Epithelial cell of esophagus (primary cell): ENCODE results near the gene TMEM191C.
"Not testable (repeated sequence)": the region's sequence is repeated elsewhere in the genome, so short reads cannot be mapped to it uniquely, and the experiment has no call there.

ENCODE experiments used
- DNase-seq: peaks from one replicate; pipeline ENCODE4 v3.0.0; 2010; ENCODE audit warnings: low read depth
- H3K4me3 ChIP-seq: 2 replicates; pipeline ENCODE4 v1.5.1; 2011; ENCODE audit warnings: mild to moderate bottlenecking, low read length, control low read depth

Gene TMEM191C

DNA sequence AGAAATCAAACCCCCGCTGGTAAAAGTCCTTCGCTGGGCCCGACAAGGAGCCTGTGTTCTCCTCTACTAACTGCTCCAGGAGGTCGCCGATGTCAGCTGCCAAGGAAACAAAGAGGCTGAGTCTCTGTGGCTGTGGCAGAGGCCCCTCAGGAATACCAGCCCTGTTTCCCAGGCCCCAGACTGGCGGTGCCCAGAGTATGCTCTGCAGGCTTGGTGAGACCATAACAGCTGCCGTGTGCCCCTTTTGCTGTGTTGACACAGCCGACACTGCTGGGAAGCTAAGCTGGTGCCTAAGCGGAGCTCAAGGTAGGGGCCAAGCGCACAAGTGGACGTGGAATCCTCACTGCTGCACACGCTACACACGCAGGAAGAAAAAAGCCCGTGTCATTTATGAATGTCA is 16.9 kb downstream of the TMEM191C start:
- H3K4me3 ChIP-seq, DNase-seq: not testable (repeated sequence)

DNA sequence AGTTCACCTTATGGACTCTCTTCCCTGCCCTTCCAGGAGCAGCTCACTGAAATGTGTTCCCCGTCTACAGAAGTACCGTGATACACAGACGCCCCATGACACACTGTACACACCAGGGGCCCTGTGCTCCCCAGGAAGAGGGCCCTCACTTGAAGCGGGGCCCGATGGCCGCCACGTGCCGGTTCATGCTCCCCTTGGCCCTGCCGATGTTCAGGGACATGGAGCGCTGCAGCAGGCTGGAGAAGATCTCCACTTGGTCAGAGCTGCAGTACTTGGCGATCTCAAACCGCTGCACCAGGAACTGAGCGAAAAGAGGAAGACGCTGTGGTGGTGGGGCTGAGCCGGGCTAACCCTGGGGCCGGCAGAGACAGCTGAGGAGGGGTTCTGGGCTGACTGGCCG is 20.5 kb downstream of the TMEM191C start:
- DNase-seq = not testable (repeated sequence)

DNA sequence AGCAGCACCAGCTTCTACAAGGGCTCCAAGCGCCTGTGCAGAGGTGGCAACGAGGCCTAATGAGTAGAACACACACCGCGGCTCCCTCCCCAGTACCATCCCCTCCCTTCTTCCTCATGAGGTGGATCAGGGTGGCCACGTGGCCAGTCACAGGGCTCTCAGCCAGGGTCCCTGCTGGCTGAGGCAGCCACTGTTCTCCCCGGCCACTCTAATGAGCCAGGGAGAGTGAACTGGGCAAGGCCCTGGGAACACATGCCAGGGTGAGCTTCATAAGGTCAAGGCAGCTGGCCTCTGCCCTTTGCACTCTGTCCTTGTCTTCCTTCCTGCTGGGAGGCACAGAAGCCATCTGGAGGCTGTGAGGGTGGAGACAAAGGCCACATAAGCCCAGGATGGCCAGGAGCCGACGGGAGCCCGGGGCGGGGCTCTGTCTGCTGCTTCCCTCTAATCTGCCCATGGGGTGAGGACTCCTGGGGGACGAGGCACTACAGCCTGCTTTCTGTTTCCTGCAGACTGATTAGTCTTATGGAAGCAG is 22.0 kb downstream of the TMEM191C start:
- not testable (repeated sequence) for DNase-seq, H3K4me3 ChIP-seq

More for the DNA sequence above, 20.5 kb downstream of the TMEM191C start:
- not testable (repeated sequence) for H3K4me3 ChIP-seq

DNA sequence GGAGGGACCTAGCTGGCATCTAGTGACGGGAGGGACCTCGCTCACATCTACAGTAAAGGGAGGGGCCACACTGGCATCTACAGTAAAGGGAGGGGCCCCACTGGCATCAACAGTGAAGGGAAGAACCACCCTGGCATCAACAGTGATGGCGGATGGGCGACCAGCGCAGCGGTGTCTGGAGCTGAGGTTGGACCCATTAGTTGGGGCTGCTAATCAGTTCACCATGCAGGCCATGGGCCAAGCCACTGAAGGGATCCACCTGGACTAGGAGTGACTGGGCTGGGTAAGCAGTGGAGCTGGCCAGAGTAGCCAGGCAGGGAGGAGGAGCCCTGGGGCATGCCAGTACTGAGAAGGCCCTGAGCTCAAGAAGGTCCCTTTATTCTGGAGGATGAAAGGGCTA is 23.4 kb downstream of the TMEM191C start:
- not testable (repeated sequence) for DNase-seq, H3K4me3 ChIP-seq

DNA sequence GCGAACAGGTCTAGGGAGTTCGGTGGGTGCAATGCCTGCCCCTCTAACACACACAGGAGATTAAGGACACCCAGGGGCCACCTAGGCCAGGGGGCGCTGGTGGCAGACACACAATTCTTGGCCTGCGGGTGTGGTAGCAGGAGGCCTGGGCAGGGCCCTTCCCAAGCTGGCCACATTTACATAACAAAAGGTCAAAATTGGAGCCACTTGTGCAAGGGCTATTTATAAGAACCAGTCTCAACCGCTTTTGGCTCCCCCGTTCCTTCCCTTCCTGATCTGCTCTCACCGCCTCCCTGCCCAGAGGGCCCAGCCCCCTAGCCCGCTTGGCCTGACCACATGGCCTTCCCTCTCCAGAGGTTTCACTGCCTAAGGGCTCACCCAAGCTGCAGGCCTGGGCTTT is 25.1 kb downstream of the TMEM191C start:
- not testable (repeated sequence) for H3K4me3 ChIP-seq, DNase-seq

DNA sequence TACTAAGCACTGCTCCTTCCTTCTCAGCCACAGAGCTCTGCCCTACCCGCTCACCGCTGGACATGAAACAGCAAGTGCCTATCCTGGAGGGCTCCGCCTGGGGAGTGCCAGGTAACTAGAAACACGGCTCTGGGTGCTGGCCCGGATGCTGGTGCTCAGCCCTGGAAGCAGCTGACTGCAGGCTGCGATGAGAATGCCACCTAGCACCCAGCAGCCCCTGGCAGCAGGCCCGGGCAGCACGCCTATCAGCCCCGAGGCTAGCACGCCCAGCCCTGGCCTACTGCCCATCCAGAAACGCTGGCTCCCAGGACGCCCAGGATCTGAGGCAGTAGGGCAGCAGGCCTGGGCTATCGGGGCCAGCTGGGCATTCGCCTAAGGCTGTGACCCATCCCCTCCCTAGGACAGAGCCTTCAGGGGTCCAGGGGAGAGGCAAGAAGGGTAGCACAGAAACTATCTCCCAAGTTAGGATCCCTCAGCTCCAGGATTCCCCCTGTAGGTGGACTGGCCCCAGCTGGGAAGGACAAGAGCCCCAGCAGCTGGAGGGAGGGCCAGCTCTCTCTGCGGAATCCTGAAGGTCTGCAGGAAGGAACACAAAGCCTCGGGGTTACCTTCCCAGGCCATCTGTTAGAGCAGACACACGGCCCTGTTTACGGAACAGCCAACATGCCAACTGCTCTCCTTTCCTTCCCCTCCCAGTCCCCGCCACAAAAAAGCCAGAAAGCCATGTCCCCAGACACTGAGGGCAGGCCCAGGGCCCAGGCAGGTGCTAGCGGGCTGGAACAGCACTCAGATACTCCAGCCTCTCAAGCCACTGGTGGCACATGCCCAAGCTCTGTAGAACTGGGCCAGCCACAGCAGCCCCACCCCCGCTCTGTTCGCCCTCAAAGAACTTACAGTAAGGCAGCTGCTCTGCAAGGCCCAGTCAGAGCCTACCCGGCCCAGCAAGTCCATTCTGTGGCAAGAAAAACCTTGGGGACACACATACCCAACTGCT is 26.9 kb downstream of the TMEM191C start:
- not testable (repeated sequence) for DNase-seq, H3K4me3 ChIP-seq

DNA sequence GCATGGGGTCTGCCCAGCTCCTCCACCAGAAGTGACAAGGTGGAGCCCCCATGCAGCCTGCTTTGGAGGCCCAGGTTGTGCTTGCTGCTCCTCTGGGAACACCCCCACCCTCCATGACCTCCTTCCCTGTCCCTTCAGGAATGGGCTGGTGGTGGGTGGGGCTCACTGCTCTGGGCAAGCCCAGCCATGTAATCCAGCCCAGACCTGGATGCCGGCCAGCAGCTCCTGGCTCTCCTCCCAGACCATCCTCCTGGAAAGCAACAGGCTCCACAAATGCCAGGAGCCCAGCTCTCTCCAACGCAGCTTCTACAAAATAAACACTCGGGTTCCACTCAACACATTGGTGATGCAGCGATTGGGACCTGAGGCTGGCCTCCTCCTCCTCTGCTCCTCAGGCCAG is 30.8 kb downstream of the TMEM191C start:
- H3K4me3 ChIP-seq, DNase-seq: not testable (repeated sequence)

DNA sequence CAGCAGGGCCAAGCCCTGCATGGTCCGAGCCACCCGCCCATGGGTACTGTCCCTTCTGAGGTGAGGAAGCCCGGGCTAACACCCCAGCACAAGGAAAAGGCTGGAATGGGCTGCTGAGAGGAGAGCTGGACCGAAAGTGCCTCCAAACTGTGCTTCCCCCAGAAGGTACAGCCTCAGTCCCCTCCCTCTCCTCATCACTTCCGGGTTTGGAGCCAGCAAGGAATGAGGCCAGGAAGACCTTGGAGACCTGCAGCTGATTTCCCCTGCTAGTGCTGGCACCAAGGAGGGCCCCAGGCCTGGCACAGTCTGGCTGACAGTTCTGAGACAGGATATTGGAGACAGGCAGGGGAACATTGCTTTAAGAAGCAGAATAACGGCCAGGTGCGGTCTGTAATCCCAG is 31.3 kb downstream of the TMEM191C start:
- DNase-seq, H3K4me3 ChIP-seq: not testable (repeated sequence)

DNA sequence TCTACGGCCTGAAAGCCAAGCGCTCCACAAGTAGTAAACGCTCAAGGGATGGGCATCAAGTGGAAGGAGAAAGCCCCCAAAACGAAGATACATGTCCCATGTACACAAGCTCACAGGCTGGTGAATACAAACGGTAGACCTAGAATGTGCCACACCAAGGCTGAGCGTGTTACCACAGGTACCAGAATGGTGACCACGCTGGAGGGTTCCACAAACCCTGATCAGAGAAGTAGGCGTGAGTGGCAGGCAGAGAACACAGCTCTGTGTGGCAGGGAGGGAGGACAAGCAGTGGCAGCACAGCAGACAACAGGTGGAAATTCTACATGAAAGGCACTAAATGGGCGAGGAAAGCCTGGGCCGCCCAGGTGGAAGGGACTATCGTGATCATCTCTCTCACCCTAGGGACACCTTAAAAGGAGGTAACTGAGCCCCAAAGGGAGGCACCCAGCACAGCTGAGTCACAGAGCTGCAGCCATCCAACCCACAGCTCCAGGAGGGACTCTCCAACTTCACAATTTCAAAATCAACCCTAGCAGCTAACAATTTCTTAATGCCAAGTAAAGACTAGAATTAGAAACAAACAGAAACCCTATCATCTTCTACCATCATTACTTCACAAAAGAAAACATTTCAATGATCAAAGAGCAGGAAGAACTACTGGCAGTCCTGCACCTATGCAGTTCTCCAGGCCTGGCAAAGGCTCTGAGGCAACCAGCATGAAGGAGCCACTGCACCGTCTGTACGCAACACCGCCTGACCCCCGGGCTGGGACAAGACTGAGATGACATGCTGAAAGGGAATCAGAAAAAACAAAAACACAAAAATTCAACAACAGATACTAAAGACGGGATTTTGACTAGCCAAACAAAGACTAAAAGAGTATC is 32.7 kb downstream of the TMEM191C start:
- H3K4me3 ChIP-seq, DNase-seq: not testable (repeated sequence)

DNA sequence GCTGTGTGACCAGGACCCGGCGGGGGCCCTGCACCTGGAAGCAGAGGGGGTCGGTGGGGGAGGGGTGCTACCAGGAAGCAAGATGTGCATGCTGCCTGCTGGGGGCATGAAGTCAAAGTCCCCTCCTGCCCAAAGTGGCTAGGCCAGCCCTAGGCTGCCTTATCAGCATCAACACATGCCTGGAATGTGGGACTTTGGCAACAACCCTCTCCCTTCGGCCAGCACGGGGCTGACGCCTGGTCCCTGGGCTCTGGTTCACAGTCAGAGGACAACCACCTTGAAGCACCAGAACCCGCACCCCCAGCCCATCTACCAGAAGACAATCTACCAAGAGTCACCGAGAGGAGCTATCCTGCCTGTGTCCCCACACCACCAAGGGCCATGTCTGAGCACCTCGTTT is 43.2 kb downstream of the TMEM191C start:
- DNase-seq, H3K4me3 ChIP-seq: not testable (repeated sequence)

DNA sequence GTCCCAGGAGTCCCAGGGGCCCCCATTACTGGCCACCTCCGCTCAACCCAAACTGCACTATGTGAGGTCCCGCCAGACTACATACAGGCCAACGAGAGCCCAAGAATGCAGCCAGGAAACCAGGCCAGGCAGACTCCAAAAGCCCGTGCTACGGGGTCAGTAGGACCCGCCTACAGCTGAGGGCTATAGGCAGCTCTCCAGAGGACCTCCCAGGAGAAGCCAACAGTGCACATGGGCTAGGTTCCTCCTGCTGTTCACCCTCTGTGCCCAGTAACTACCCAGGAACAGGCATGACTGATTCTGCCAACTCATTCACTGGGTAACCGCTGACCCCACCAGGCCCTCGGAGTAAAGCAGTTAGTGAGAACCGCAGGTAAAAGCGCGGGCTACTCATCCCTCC is 44.8 kb downstream of the TMEM191C start:
- not testable (repeated sequence) for DNase-seq, H3K4me3 ChIP-seq

DNA sequence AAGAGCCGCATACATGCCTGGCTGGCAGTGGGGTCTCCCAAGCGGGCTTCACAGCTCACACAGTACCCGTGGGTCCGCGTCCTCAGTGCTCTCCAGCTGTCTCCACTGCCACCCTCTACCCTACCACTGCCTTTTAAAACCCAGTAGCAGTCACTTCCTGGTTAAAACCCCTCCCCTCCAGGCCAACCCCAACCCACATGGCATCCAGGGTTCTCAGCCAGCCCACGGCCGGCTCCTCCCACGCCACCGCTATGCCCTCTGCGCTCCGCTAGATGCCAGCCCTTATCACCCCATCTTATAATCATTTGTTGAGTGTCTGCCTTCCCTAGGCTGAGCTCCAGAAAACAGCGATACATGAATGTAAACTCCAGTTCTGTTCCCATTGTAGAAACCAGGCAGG is 46.9 kb downstream of the TMEM191C start:
- H3K4me3 ChIP-seq, DNase-seq: not testable (repeated sequence)

DNA sequence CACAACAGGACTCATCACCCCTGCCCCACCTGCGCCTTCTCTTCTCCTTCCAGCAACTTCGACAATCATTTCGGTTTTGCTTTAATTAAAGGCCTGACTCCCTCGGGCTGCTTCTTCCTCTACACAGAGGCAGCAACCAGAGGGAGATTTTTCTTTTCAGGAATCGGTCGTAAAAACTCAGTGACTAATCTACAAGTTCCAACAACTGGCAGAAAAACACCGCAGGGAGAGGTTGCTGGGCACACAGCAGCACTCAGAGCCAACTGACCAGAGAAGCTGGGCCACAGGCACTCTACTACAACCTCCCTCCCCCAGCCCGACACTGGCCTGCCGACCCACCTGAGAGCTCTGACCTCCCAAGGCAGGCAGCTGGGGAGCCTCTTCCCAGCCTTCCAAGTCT is 48.0 kb downstream of the TMEM191C start:
- H3K4me3 ChIP-seq, DNase-seq: not testable (repeated sequence)

DNA sequence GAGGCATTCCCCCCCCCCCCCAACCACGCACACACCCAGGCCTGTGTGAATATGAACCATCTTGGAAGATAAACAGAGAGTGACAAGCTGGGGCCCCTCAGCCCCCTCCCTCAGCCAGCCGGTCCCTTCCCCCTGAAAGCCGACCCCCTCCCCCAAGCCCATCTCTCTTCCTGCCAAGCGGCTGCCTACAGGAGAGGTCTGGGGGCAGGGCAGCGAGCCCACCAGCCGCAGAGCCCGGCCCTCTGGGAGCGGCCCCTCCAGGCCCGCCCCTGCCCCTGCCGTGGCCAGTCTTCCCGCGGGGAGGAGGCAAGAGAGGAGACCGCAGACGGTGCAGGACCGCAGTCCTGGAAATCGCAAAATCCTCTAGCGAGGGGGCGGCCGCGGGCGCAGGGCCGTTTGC is 49.3 kb downstream of the TMEM191C start:
- not testable (repeated sequence) for DNase-seq, H3K4me3 ChIP-seq

DNA sequence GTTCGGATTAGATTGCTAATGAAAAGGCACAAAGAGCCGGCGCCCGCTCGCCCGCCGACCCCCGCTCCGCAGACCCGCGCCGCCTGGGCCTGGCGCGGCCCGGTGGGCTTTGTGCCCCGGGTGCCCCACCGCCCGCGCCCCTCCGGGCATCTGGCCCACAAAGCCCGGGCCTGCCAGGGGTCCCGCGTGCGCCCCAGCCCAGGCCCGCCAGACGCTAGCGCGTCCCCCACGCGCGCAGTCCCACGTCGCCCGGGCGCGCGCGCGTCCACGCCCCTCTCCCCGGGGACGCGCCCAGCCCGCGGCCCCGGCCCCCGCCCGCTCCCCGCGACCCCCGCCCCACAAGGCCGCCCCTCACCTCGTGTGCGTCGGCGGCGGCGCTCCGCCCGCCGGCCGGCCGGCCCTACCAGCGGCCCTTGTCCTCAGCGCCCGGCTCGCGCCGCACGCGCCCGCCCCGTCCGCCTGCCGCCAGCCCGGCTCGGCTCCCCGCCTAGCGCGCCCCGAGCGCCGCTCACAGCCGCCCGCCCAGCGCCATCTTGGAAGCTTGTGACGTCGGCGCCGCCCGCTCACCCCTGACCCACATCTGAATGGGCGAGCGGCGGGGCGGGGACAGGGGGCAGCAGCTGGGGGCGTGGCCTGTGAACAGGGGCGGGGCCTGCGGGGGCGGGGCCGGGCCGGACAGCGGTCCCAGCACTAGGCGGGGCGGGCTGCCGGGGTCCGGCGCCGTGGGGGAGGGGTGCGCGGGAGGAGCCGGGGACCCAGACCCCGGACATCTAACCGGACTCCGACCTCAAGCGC is 50.0 kb downstream of the TMEM191C start:
- DNase-seq, H3K4me3 ChIP-seq: not testable (repeated sequence)
